ENCODE results near the gene IGFBP3. TPM values are rescaled to one million over a fixed set of nuclear protein-coding genes. Genes with fewer than 3 reads are reported as not detected.

The IGFBP3 gene
- total and polyA plus RNA-seq, 2 of the 13 experiments (the other 11 are each of a cell fraction or from before 2014, with no cell fraction given), result 57.5 TPM; not detected in 1

- BruUV-seq (replicated peaks), result no TSS peak
- ATAC-seq, result peak; percentile 74
- Histone ChIP-seq H2AFZ (ENCODE audit: low read length) (no peak overlapping the region), H3K9me3 (ENCODE audit: low read length) (no peaks in the 10 kb centered on the region), H3K79me2 (ENCODE audit: insufficient read depth, low read length) (no peaks in the 10 kb centered on the region), H3K4me3 (replicated peaks in 1 of 3; ENCODE audit: insufficient read depth in 1 of 3, low read depth in 2 of 3, low read length in 3 of 3) (no peak overlapping the region), H3K27me3 (ENCODE audit: control insufficient read depth in 1 of 2, insufficient read depth in 2 of 2, low read length in 2 of 2) (no peaks in the 10 kb centered on the region), H3K4me1 (ENCODE audit: insufficient read depth, low read length) (peaks cover 45% of the 10 kb centered on the region), H3K4me2 (ENCODE audit: low read depth, low read length) (peak overlapping the region; percentile 5; the same call in 1 of the 2 replicates), H3K9ac (ENCODE audit: insufficient read depth, low read depth, low read length) (no peak overlapping the region), H3K36me3 (replicated peaks in 1 of 2; ENCODE audit: control insufficient read depth in 1 of 2, insufficient read depth in 2 of 2, low read length in 2 of 2) (peaks cover 0 to 18% of the 10 kb centered on the region in 2 experiments; a peak in 4 of 5 replicates), H4K20me1 (ENCODE audit: insufficient read depth, low read length) (peaks cover 38% of the 10 kb centered on the region), H3K27ac (ENCODE audit: extremely low read length, insufficient read depth, low read length) (peak overlapping the region; percentile 59)
- CTCF ChIA-PET (ENCODE audit: low intra/inter-chr PET ratio, low total read pairs), result interaction anchor here (1.4 kb wide), 1 partner anchor 22 kb away, joined by 3 read pairs; no protein-coding TSS in a partner anchor
- DNase-seq (ENCODE audit: low spot score), result no peak
- intact Hi-C loops (cut with micrococcal nuclease; ENCODE audit: unreplicated experiment), result no loop called here
- POLR2A ChIA-PET, result interaction anchor here (0.6 to 7.2 kb wide), 7 partner anchors 8 to 30 kb away, joined by 3 to 118 read pairs (median 5); partner anchors contain the start of genes CCDC201 and IGFBP3
- FAIRE-seq, result no peak
- 8% methylated on average over 4 of the region's 4 CpGs for WGBS (ENCODE audit: low lambda C conversion rate)
- in situ Hi-C loops (cut with HindIII; ENCODE audit: extremely low pct_ligation_motif_present, low pct_unique_long_range_greater_than_20kb), result no loop called here
- TF ChIP-seq KDM4B (CRISPR knock-in tag; IDR thresholded peaks at IDR 0.05), result no peak
- no peak for TF ChIP-seq CENPT (CRISPR knock-in tag; IDR thresholded peaks at IDR 0.05; ENCODE audit: low read depth)
- no peak for TF ChIP-seq ZNF337 (CRISPR knock-in tag; IDR thresholded peaks at IDR 0.05; ENCODE audit: borderline replicate concordance, low read depth)
- TF ChIP-seq ZNF180 (CRISPR knock-in tag; IDR thresholded peaks at IDR 0.05; ENCODE audit: borderline replicate concordance, low read depth), result no peak
- no peak for TF ChIP-seq SOX6 (IDR thresholded peaks at IDR 0.05)
- no peak for TF ChIP-seq SOX6 (CRISPR knock-in tag; IDR thresholded peaks at IDR 0.05)
- 0 out of 2 replicates have a peak, but pooled peaks have one; percentile 7 for TF ChIP-seq ZNF652 (CRISPR knock-in tag; IDR thresholded peaks at IDR 0.05; ENCODE audit: borderline replicate concordance, low read depth)
- 0 out of 2 replicates have a peak, but pooled peaks have one; percentile 71 for TF ChIP-seq ARNT2 (CRISPR knock-in tag; IDR thresholded peaks at IDR 0.05; ENCODE audit: low read depth)
- peak; percentile 88; the same call in 1 of the 2 replicates for TF ChIP-seq ZNF816 (CRISPR knock-in tag; IDR thresholded peaks at IDR 0.05; ENCODE audit: borderline replicate concordance)
- TF ChIP-seq ZNF275 (CRISPR knock-in tag; IDR thresholded peaks at IDR 0.05; ENCODE audit: borderline replicate concordance), result no peak
- TF ChIP-seq DPF2 (CRISPR knock-in tag; IDR thresholded peaks at IDR 0.05; ENCODE audit: borderline replicate concordance, low read depth), result no peak; the same call in 1 of the 2 replicates
- 0 out of 2 replicates have a peak, but pooled peaks have one; percentile 85 for TF ChIP-seq NPAS2 (CRISPR knock-in tag; IDR thresholded peaks at IDR 0.05; ENCODE audit: borderline replicate concordance)
- TF ChIP-seq, protein P1, sequence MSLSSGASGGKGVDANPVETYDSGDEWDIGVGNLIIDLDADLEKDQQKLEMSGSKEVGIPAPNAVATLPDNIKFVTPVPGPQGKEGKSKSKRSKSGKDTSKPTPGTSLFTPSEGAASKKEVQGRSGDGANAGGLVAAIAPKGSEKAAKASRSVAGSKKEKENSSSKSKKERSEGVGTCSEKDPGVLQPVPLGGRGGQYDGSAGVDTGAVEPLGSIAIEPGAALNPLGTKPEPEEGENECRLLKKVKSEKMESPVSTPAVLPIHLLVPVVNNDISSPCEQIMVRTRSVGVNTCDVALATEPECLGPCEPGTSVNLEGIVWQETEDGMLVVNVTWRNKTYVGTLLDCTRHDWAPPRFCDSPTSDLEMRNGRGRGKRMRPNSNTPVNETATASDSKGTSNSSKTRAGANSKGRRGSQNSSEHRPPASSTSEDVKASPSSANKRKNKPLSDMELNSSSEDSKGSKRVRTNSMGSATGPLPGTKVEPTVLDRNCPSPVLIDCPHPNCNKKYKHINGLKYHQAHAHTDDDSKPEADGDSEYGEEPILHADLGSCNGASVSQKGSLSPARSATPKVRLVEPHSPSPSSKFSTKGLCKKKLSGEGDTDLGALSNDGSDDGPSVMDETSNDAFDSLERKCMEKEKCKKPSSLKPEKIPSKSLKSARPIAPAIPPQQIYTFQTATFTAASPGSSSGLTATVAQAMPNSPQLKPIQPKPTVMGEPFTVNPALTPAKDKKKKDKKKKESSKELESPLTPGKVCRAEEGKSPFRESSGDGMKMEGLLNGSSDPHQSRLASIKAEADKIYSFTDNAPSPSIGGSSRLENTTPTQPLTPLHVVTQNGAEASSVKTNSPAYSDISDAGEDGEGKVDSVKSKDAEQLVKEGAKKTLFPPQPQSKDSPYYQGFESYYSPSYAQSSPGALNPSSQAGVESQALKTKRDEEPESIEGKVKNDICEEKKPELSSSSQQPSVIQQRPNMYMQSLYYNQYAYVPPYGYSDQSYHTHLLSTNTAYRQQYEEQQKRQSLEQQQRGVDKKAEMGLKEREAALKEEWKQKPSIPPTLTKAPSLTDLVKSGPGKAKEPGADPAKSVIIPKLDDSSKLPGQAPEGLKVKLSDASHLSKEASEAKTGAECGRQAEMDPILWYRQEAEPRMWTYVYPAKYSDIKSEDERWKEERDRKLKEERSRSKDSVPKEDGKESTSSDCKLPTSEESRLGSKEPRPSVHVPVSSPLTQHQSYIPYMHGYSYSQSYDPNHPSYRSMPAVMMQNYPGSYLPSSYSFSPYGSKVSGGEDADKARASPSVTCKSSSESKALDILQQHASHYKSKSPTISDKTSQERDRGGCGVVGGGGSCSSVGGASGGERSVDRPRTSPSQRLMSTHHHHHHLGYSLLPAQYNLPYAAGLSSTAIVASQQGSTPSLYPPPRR (CRISPR knock-in tag; IDR thresholded peaks at IDR 0.05; ENCODE audit: borderline replicate concordance), result peak; percentile 4
- TF ChIP-seq ZNF839 (CRISPR knock-in tag; IDR thresholded peaks at IDR 0.05; ENCODE audit: borderline replicate concordance), result peak; percentile 66; the same call in 1 of the 2 replicates
- no peak for TF ChIP-seq ZNF331 (CRISPR knock-in tag; IDR thresholded peaks at IDR 0.05)
These were observed 26.9 kb downstream of the IGFBP3 start for GRCh38 chr7:45893996-45894664.

Data from HepG2 (cell line).